Esophagus muscularis mucosa (tissue), 4 donors: ENCODE data around the gene TMEM131. TPM values are rescaled to one million over a fixed set of nuclear protein-coding genes. Genes with fewer than 3 reads are reported as not detected.
"Not testable (repeated sequence)": the region's sequence is repeated elsewhere in the genome, so short reads cannot be mapped to it uniquely, and the experiment has no call there.

Experiments used
- DNase-seq: peaks from one replicate; pipeline ENCODE4 v3.0.0-alpha.2; 2017; ENCODE audit errors: extremely low spot score
- H3K27ac ChIP-seq, 4 donors: fragments of 200-600 bp; sonication (generic); replicated peaks in 1 of 4; 1 replicate in 3 of 4; 2 replicates in 1 of 4; pipeline ENCODE4 v1.5.1; 2016 to 2019; ENCODE audit warnings: mild to moderate bottlenecking in 1 of 4
- H3K27me3 ChIP-seq, 4 donors: fragments of 200-600 bp; sonication (generic); one replicate each; pipeline versions ENCODE4 v1.5.1 to v1.6.0; 2016 to 2019
- H3K36me3 ChIP-seq, 4 donors: fragments of 200-600 bp; sonication (generic); one replicate each; pipeline ENCODE4 v1.5.1; 2016 to 2019
- H3K4me1 ChIP-seq, 4 donors: fragments of 200-600 bp; sonication (generic); one replicate each; pipeline ENCODE4 v1.5.1; 2016 to 2019
- H3K4me3 ChIP-seq, 4 donors: fragments of 200-600 bp; sonication (generic); 1 replicate in 2 of 4; 2 replicates in 2 of 4; pipeline ENCODE4 v1.5.1; 2016 to 2019; ENCODE audit warnings: mild to moderate bottlenecking in 4 of 4, moderate library complexity in 1 of 4
- H3K9me3 ChIP-seq, 4 donors: fragments of 200-600 bp; sonication (generic); 1 replicate in 3 of 4; 2 replicates in 1 of 4; pipeline ENCODE4 v1.5.1; 2016 to 2019
- CTCF ChIP-seq, 3 experiments: fragments of 200-600 bp in 2 of 3; fragments of 450-650 bp in 1 of 3; sonication (generic) in 2 of 3; IDR thresholded peaks; one replicate each; pipeline ENCODE4 v1.5.1; 2017 to 2019; ENCODE audit warnings: antibody characterized with exemption in 3 of 3, mild to moderate bottlenecking in 2 of 3, moderate library complexity in 1 of 3
- EP300 ChIP-seq: sonication (generic); formaldehyde crosslinking; IDR thresholded peaks from one replicate; pipeline ENCODE4 v1.6.1; 2017; ENCODE audit warnings: antibody characterized with exemption
- POLR2A ChIP-seq: fragments of 450-650 bp; IDR thresholded peaks from one replicate; pipeline ENCODE4 v1.6.1; 2017; ENCODE audit warnings: antibody characterized with exemption, moderate library complexity, mild to moderate bottlenecking, low read depth
- POLR2AphosphoS5 ChIP-seq, 2 donors: sonication (generic); formaldehyde crosslinking; IDR thresholded peaks; one replicate each; pipeline ENCODE4 v1.6.1; 2017; ENCODE audit warnings: antibody characterized with exemption in 2 of 2
- WGBS: methylation state at CpG from one replicate; pipeline ENCODE4 v1.1.5; 2018; 5-methylcytosine and 5-hydroxymethylcytosine counted together
- intact Hi-C: fragments of 100-400 bp; cut with DNase I; formaldehyde crosslinking; loops from one replicate; pipeline ENCODE4 v1.15.1; 2023
- total RNA-seq, 4 donors: library from RNA; depleted of rRNA; stranded (reverse); fragments of >200 nt; gene quantifications; one replicate each; pipeline versions ENCODE4 v1.1.0 to v1.2.1, GENCODE V29; 2016

The TMEM131 gene
- total RNA-seq, 4 donors from 2014 or later = 23.9 to 34.1 (median 26.5) TPM

- H3K36me3 ChIP-seq = no peaks in the 10 kb centered on the region
- H3K27ac ChIP-seq = no peak overlapping the region
- H3K9me3 ChIP-seq = no peaks in the 10 kb centered on the region
- H3K27me3 ChIP-seq = no peaks in the 10 kb centered on the region
- peaks cover 16 to 48% (median 28%) of the 10 kb centered on the region in 4 donors for H3K4me1 ChIP-seq
- 32% methylated on average over 1 of the region's 1 CpG for WGBS
- TF ChIP-seq EP300 = no peak
- no peak for TF ChIP-seq POLR2A
- no peak for TF ChIP-seq CTCF (IDR thresholded peaks at IDR 0.05)
- TF ChIP-seq POLR2AphosphoS5 (IDR thresholded peaks at IDR 0.05) = no peak
- no peak for DNase-seq
- intact Hi-C loops = no loop called here
- no peak overlapping the region for H3K4me3 ChIP-seq
Measured at GRCh38 chr2:97963880-97964279, 31.9 kb downstream of the TMEM131 start.

- Histone ChIP-seq H3K4me3 (no peak overlapping the region), H3K9me3 (no peaks in the 10 kb centered on the region), H3K4me1 (peaks cover 16 to 44% (median 29%) of the 10 kb centered on the region in 4 donors), H3K27me3 (no peaks in the 10 kb centered on the region), H3K36me3 (no peaks in the 10 kb centered on the region), H3K27ac (no peak overlapping the region)
- TF ChIP-seq CTCF (IDR thresholded peaks at IDR 0.05) (no peak), POLR2AphosphoS5 (IDR thresholded peaks at IDR 0.05) (no peak), EP300 (no peak), POLR2A (no peak)
- intact Hi-C loops = no loop called here
- no peak for DNase-seq
Measured at GRCh38 chr2:97963079-97963406, 32.7 kb downstream of the TMEM131 start.

- peaks cover 17 to 44% (median 29%) of the 10 kb centered on the region in 4 donors for H3K4me1 ChIP-seq
- no peak overlapping the region for H3K27ac ChIP-seq
- no peaks in the 10 kb centered on the region for H3K9me3 ChIP-seq
- TF ChIP-seq POLR2A = no peak
- no peak for TF ChIP-seq CTCF (IDR thresholded peaks at IDR 0.05)
- TF ChIP-seq EP300 = no peak
- TF ChIP-seq POLR2AphosphoS5 (IDR thresholded peaks at IDR 0.05) = no peak
- WGBS = 96% methylated on average over 5 of the region's 5 CpGs
- no peak for DNase-seq
- intact Hi-C loops = no loop called here
- H3K4me3 ChIP-seq = no peak overlapping the region
- H3K36me3 ChIP-seq = no peaks in the 10 kb centered on the region
- H3K27me3 ChIP-seq = no peaks in the 10 kb centered on the region
Measured at GRCh38 chr2:97961534-97961933, 34.2 kb downstream of the TMEM131 start.

- WGBS = 95% methylated on average over 2 of the region's 2 CpGs
- TF ChIP-seq CTCF (IDR thresholded peaks at IDR 0.05) = no peak
- TF ChIP-seq POLR2A = no peak
- no peak for TF ChIP-seq EP300
- TF ChIP-seq POLR2AphosphoS5 (IDR thresholded peaks at IDR 0.05) = no peak
Measured at GRCh38 chr2:97958184-97958583, 37.6 kb downstream of the TMEM131 start.

GRCh38 chr2:97957432-97958183, 38.1 kb downstream of the TMEM131 start:
- intact Hi-C loops = no loop called here
- TF ChIP-seq POLR2A (no peak), POLR2AphosphoS5 (IDR thresholded peaks at IDR 0.05) (no peak), EP300 (no peak), CTCF (IDR thresholded peaks at IDR 0.05) (no peak)
- DNase-seq = no peak
- no peak overlapping the region for H3K4me3 ChIP-seq
- no peaks in the 10 kb centered on the region for H3K36me3 ChIP-seq
- peaks cover 7 to 23% (median 14%) of the 10 kb centered on the region in 4 donors for H3K4me1 ChIP-seq
- H3K27me3 ChIP-seq = no peaks in the 10 kb centered on the region
- no peak overlapping the region for H3K27ac ChIP-seq
- H3K9me3 ChIP-seq = no peaks in the 10 kb centered on the region
- 81% methylated on average over 5 of the region's 5 CpGs for WGBS

More at GRCh38 chr2:97958184-97958583, 37.6 kb downstream of the TMEM131 start:
- no peak for DNase-seq
- intact Hi-C loops = no loop called here
- Histone ChIP-seq H3K4me3 (no peak overlapping the region), H3K4me1 (peaks cover 7 to 26% (median 16%) of the 10 kb centered on the region in 4 donors), H3K9me3 (no peaks in the 10 kb centered on the region), H3K36me3 (no peaks in the 10 kb centered on the region), H3K27me3 (no peaks in the 10 kb centered on the region), H3K27ac (no peak overlapping the region)

GRCh38 chr2:97956753-97957152, 39.0 kb downstream of the TMEM131 start:
- 89% methylated on average over 12 of the region's 13 CpGs for WGBS
- DNase-seq, H3K36me3 ChIP-seq, H3K4me3 ChIP-seq, H3K27ac ChIP-seq, intact Hi-C loops, H3K9me3 ChIP-seq, H3K27me3 ChIP-seq: not testable (repeated sequence)
- peaks cover 7 to 23% (median 12%) of the 10 kb centered on the region in 4 donors for H3K4me1 ChIP-seq
